ENCODE results near the gene WASF3.

DNA sequence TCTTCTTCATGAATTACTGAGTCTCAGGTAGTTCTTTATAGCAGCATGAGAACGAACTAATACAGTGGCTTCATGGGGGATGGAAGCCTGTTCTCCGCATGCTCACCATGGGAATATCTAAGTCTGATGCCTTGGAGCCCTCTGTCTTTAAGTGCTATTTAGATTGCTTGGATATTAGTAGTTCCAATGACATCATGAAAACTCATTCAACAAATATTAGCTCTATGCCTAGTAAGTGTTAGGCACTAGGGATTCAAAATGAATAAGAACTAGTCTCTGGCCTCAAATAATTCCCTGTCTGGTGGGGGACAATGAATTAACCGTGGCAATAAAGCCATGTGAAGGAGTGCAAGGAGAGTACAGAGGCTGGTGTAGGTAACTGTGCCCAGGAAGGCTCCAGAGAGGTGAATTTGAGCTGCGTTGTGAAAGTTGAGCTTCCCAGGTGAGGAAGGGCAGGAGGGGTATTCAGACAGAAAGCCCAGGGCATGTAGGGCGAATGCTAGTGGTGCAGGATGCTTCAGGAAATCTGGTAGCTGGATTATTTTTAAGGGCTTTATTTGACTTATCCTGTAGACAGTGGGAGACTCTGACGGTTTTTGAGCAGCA, 6.1 kb upstream of the WASF3 start:
- TF ChIP-seq, protein P1, sequence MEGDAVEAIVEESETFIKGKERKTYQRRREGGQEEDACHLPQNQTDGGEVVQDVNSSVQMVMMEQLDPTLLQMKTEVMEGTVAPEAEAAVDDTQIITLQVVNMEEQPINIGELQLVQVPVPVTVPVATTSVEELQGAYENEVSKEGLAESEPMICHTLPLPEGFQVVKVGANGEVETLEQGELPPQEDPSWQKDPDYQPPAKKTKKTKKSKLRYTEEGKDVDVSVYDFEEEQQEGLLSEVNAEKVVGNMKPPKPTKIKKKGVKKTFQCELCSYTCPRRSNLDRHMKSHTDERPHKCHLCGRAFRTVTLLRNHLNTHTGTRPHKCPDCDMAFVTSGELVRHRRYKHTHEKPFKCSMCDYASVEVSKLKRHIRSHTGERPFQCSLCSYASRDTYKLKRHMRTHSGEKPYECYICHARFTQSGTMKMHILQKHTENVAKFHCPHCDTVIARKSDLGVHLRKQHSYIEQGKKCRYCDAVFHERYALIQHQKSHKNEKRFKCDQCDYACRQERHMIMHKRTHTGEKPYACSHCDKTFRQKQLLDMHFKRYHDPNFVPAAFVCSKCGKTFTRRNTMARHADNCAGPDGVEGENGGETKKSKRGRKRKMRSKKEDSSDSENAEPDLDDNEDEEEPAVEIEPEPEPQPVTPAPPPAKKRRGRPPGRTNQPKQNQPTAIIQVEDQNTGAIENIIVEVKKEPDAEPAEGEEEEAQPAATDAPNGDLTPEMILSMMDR (IDR thresholded peaks at IDR 0.05): no peak
- no peak for TF ChIP-seq EP300 (IDR thresholded peaks at IDR 0.05)
